ENCODE data around the gene CTRB1. TPM values are rescaled to one million over a fixed set of nuclear protein-coding genes. Genes with fewer than 3 reads are reported as not detected.

The CTRB1 gene
- total RNA-seq, 4 donors from 2014 or later = not detected

DNA sequence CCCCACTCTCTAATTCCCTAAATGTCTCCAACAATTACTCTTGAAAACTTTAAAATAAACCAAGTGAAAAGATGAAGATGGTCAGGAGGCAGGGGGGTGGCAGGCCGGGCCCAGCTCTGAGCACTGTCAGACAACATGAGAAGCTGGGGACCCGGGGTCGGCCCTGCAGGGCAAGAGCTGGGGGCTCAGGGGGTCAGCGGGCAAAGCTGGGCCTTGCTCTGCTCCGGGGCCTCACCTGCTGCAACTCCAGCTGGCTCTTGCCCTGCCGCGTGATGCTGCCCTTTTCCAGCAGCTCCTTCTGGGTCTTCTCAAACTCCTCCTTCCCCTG, 14.8 kb downstream of the CTRB1 start:
- H3K27me3 ChIP-seq = no peaks in the 10 kb centered on the region
- DNase-seq = no peak
- 65 to 66% methylated on average over 5 to 7 of the region's 7 CpGs for WGBS, 2 donors
- peaks cover 27 to 44% of the 10 kb centered on the region in 2 donors for H3K36me3 ChIP-seq
- peak overlapping the region in 1 of 3 donors; percentile 48 for H3K27ac ChIP-seq
- intact Hi-C loops (cut with DNase I) = loop anchor here (5.0 kb wide), 1 partner anchor 36 kb away; no protein-coding TSS in a partner anchor
- H3K9me3 ChIP-seq = no peaks in the 10 kb centered on the region
- H3K4me1 ChIP-seq = peaks cover 10 to 24% of the 10 kb centered on the region in 2 donors
- no peak for TF ChIP-seq POLR2A (IDR thresholded peaks at IDR 0.05)
- TF ChIP-seq, protein P1, sequence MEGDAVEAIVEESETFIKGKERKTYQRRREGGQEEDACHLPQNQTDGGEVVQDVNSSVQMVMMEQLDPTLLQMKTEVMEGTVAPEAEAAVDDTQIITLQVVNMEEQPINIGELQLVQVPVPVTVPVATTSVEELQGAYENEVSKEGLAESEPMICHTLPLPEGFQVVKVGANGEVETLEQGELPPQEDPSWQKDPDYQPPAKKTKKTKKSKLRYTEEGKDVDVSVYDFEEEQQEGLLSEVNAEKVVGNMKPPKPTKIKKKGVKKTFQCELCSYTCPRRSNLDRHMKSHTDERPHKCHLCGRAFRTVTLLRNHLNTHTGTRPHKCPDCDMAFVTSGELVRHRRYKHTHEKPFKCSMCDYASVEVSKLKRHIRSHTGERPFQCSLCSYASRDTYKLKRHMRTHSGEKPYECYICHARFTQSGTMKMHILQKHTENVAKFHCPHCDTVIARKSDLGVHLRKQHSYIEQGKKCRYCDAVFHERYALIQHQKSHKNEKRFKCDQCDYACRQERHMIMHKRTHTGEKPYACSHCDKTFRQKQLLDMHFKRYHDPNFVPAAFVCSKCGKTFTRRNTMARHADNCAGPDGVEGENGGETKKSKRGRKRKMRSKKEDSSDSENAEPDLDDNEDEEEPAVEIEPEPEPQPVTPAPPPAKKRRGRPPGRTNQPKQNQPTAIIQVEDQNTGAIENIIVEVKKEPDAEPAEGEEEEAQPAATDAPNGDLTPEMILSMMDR (IDR thresholded peaks at IDR 0.05) = no peak
- H3K4me3 ChIP-seq (replicated peaks in 1 of 3) = no peak overlapping the region

DNA sequence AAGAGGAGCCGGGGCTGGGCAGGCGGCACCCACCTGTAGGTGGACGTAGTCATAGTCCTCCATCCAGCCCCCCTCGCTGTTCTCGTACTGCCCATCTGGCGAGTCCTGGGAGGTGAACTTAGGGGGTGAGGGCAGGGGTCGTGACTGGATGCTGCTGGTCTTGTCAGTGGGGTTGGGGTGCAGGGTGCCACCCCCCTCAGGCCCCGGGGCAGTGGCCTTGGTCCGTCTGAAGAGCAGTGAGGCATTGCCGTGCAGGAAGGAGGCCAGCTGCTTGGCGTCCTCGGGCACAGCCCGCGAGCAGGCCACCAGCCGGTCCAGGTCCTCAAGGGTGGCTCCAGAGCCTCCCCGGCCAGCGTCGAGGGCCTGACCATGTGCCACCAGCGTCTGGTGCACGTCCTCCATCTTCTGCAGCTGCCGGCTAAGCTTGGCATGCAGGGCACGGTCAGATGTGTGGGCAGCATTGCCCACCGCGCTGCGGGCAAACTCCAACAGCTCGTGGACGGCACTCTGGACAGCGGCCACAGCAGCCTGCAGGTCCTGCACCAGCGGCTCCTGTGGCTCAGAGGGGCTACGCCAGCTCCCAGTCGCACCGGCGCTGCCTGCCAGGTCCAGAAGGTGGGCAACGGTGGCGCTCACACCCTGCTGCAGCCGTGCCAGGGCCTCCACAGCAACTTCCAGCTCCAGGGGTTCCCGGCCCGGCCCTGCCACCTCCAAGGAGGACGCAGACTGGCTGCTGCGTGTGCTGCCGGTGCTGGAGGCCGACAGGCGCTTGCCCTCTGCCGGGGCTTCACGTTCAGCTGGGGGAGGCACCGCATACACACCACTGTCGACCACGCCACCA, 16.3 kb downstream of the CTRB1 start:
- intact Hi-C loops (cut with DNase I) = loop anchor here (2.0 to 5.0 kb wide), 2 partner anchors 38 to 148 kb away; no protein-coding TSS in a partner anchor
- no peaks in the 10 kb centered on the region for H3K9me3 ChIP-seq
- TF ChIP-seq POLR2A (IDR thresholded peaks at IDR 0.05) = no peak
- TF ChIP-seq, protein P1 (IDR thresholded peaks at IDR 0.05) = no peak
- no peak for DNase-seq
- H3K36me3 ChIP-seq = peaks cover 16 to 32% of the 10 kb centered on the region in 2 donors
- peaks cover 24 to 39% of the 10 kb centered on the region in 2 donors for H3K4me1 ChIP-seq
- H3K27ac ChIP-seq = peak overlapping the region in 2 of 3 donors; percentile 17 to 26
- no peaks in the 10 kb centered on the region for H3K27me3 ChIP-seq
- no peak overlapping the region for H3K4me3 ChIP-seq (replicated peaks in 1 of 3)
- 86 to 96% methylated on average over 9 to 19 of the region's 48 CpGs for WGBS, 2 donors

DNA sequence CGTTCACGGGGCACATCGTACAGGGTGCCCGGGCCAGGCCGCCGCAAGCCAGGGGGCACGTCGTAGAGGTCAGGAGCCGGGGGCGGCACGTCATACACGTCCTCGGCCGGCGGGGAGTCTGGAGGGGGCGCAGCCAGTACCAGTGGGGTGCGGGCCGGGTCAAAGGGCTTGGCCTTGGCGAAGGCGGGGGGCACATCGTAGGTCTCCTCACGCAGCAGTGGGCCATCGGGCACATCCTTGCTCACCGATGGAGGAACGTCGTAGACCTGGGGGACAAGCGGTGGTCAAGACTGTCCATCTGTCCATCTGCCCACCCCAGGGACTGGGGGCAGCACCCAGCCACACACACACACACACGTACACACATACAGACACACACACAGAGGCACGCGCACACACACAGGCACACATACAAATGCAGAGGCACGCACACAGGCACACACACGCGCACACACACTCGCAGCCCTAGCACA, 17.0 kb downstream of the CTRB1 start:
- intact Hi-C loops (cut with DNase I) = loop anchor here (2.0 kb wide), 1 partner anchor 147 kb away; no protein-coding TSS in a partner anchor
- DNase-seq = no peak
- Histone ChIP-seq H3K4me3 (replicated peaks in 1 of 3) (no peak overlapping the region), H3K9me3 (no peaks in the 10 kb centered on the region), H3K4me1 (peaks cover 27 to 46% of the 10 kb centered on the region in 2 donors), H3K27ac (no peak overlapping the region), H3K27me3 (no peaks in the 10 kb centered on the region), H3K36me3 (peaks cover 16 to 32% of the 10 kb centered on the region in 2 donors)
- TF ChIP-seq POLR2A (IDR thresholded peaks at IDR 0.05) = no peak
- TF ChIP-seq, protein P1 (IDR thresholded peaks at IDR 0.05) = no peak
- 94 to 95% methylated on average over 28 to 29 of the region's 34 CpGs for WGBS, 2 donors

DNA sequence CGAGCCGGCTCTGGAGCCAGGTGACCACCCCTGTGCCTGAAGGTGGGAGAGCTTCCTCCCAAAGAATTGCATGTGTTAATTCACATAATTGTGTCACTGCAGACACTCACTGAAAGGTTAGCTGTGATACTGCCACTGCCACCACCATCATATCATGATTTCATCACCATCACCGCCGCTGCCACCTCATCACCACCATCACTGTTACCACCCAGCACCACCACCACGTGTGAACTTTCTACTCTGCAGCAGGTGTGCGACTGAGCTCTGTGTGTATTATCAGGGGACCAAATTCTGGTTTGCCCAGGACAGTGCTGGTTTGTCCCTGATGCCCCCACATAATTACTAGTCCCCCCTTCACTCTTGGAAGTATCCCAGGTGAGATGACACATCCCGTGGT, 17.4 kb downstream of the CTRB1 start:
- peaks cover 16 to 33% of the 10 kb centered on the region in 2 donors for H3K36me3 ChIP-seq
- peaks cover 27 to 48% of the 10 kb centered on the region in 2 donors for H3K4me1 ChIP-seq
- intact Hi-C loops (cut with DNase I) = no loop called here

More for the DNA sequence above, 17.4 kb downstream of the CTRB1 start:
- Histone ChIP-seq H3K9me3 (no peaks in the 10 kb centered on the region), H3K4me3 (replicated peaks in 1 of 3) (no peak overlapping the region), H3K27me3 (no peaks in the 10 kb centered on the region), H3K27ac (no peak overlapping the region)
- no peak for TF ChIP-seq POLR2A (IDR thresholded peaks at IDR 0.05)
- TF ChIP-seq, protein P1 (IDR thresholded peaks at IDR 0.05) = no peak
- no peak for DNase-seq
- 82 to 91% methylated on average over 7 of the region's 7 CpGs for WGBS, 2 donors

All from thyroid gland (tissue), 4 donors.